CD4-positive, alpha-beta T cell (primary cell): Measurements from ENCODE around the gene ZNF541. TPM values are rescaled to one million over a fixed set of nuclear protein-coding genes. Genes with fewer than 3 reads are reported as not detected.
"Not testable (repeated sequence)": the region's sequence is repeated elsewhere in the genome, so short reads cannot be mapped to it uniquely, and the experiment has no call there.

Experiments
- ATAC-seq: fragments of 200-7000 bp; cut with Tn5 transposase; one replicate; pipeline ENCODE4 v1.10.0; 2022; ENCODE audit warnings: mild to moderate bottlenecking; ENCODE audit not compliant: poor library complexity
- CTCF ChIA-PET: fragments of 350-600 bp; sonication (Branson Sonifier 250); formaldehyde crosslinking; loops from one replicate; lab custom pipeline; 2021; ENCODE audit warnings: antibody characterized with exemption, inconsistent platforms; lab: Charles Lee
- POLR2A ChIA-PET: fragments of 350-600 bp; sonication (Branson Sonifier 250); formaldehyde crosslinking; loops from one replicate; lab custom pipeline; 2021; ENCODE audit warnings: antibody characterized with exemption, inconsistent platforms; lab: Charles Lee
- DNase-seq, 14 experiments: peaks; one replicate each; pipeline ENCODE4 v3.0.0-alpha.2; 2013 to 2020; ENCODE audit warnings: mixed read lengths in 2 of 14
- H3K27ac ChIP-seq, 2 donors: one replicate each; pipeline versions ENCODE4 v1.5.1 to v1.7.0; 2013; ENCODE audit warnings: low read length in 2 of 2, low read depth in 1 of 2, mild to moderate bottlenecking in 1 of 2
- H3K27me3 ChIP-seq, 2 experiments: 1 replicate in 1 of 2; 2 replicates in 1 of 2; pipeline versions ENCODE4 v1.6.1 to v1.7.0; 2013; ENCODE audit warnings: low read length in 2 of 2, control low read depth in 1 of 2, mild to moderate bottlenecking in 1 of 2, moderate library complexity in 1 of 2; ENCODE audit not compliant: insufficient read depth in 2 of 2, control insufficient read depth in 1 of 2
- H3K36me3 ChIP-seq: one replicate; pipeline ENCODE4 v1.6.1; 2013; ENCODE audit warnings: low read length, control low read depth; ENCODE audit not compliant: insufficient read depth
- H3K4me1 ChIP-seq: one replicate; pipeline ENCODE4 v1.6.1; 2013; ENCODE audit warnings: low read length, control low read depth; ENCODE audit not compliant: insufficient read depth
- H3K4me3 ChIP-seq: one replicate; pipeline ENCODE4 v1.5.1; 2013; ENCODE audit warnings: mild to moderate bottlenecking, low read length, moderate library complexity
- H3K9me3 ChIP-seq, 2 experiments: 1 replicate in 1 of 2; 2 replicates in 1 of 2; pipeline versions ENCODE4 v1.6.1 to v1.7.0; 2013; ENCODE audit warnings: low read length in 2 of 2, mild to moderate bottlenecking in 2 of 2, control low read depth in 1 of 2, moderate library complexity in 1 of 2; ENCODE audit not compliant: control insufficient read depth in 1 of 2, insufficient read depth in 1 of 2
- H3K27ac Mint-ChIP-seq: one replicate; pipeline ENCODE4 v1.8.0; 2020; ENCODE audit warnings: mixed read lengths
- H3K27me3 Mint-ChIP-seq: one replicate; pipeline ENCODE4 v1.8.0; 2021; ENCODE audit warnings: mixed read lengths
- H3K36me3 Mint-ChIP-seq: one replicate; pipeline ENCODE4 v1.8.0; 2021; ENCODE audit warnings: low read depth, mixed read lengths
- H3K4me1 Mint-ChIP-seq: one replicate; pipeline ENCODE4 v1.8.0; 2021; ENCODE audit warnings: low read depth, mixed read lengths
- H3K4me3 Mint-ChIP-seq: one replicate; pipeline ENCODE4 v1.8.0; 2020; ENCODE audit warnings: mild to moderate bottlenecking, mixed read lengths
- H3K9me3 Mint-ChIP-seq: one replicate; pipeline ENCODE4 v1.8.0; 2020; ENCODE audit warnings: mixed read lengths
- CTCF ChIP-seq: fragments of 200-600 bp; IDR thresholded peaks from one replicate; pipeline ENCODE4 v1.8.0; 2022; ENCODE audit warnings: antibody characterized with exemption, mild to moderate bottlenecking
- intact Hi-C, 2 experiments: fragments of 100-400 bp; cut with DNase I in 1 of 2; cut with micrococcal nuclease in 1 of 2; formaldehyde crosslinking; loops; one replicate each; pipeline versions ENCODE4 v1.15.1 to v1.9.0; 2023 to 2025; cut with DNase I, micrococcal nuclease
- total RNA-seq, 174 experiments: library from RNA in 2 of 174; stranded (reverse) in 2 of 174; gene quantifications; one replicate each; pipeline ENCODE4 v1.2.3 and lab custom pipeline; 2021 to 2026

The ZNF541 gene
- total RNA-seq, 2 experiments from 2014 or later, result 0.81 to 0.88 TPM

GRCh38 chr19:47587295-47587694 lies 14.3 kb upstream of the ZNF541 start:
- Histone ChIP-seq H3K4me3 (no peak overlapping the region), H3K27ac (no peak overlapping the region), H3K27me3 (no peaks in the 10 kb centered on the region), H3K36me3 (no peaks in the 10 kb centered on the region), H3K4me1 (peaks cover 6% of the 10 kb centered on the region), H3K9me3 (peaks cover 5 to 17% of the 10 kb centered on the region in 2 experiments)
- ChIA-PET CTCF (no interaction called here), POLR2A (no interaction called here)
- TF ChIP-seq CTCF, result no peak
- intact Hi-C loops, result no loop called here
- DNase-seq, result no peak
- Mint-ChIP-seq H3K27ac (no peak overlapping the region), H3K27me3 (no peaks in the 10 kb centered on the region), H3K4me3 (no peak overlapping the region), H3K9me3 (no peaks in the 10 kb centered on the region), H3K4me1 (peaks cover 10% of the 10 kb centered on the region), H3K36me3 (no peaks in the 10 kb centered on the region)
- no peak for ATAC-seq

- ATAC-seq, H3K4me3 ChIP-seq, H3K36me3 ChIP-seq, intact Hi-C loops, H3K36me3 Mint-ChIP-seq, H3K9me3 Mint-ChIP-seq, H3K27me3 Mint-ChIP-seq, DNase-seq, H3K27me3 ChIP-seq, CTCF ChIA-PET, H3K27ac ChIP-seq: not testable (repeated sequence)
- peaks cover 5 to 17% of the 10 kb centered on the region in 2 experiments for H3K9me3 ChIP-seq
- peaks cover 39% of the 10 kb centered on the region for H3K4me1 ChIP-seq
- Mint-ChIP-seq H3K27ac (peak overlapping the region; percentile 61), H3K4me1 (peaks cover 34% of the 10 kb centered on the region), H3K4me3 (peak overlapping the region; percentile 69)
- POLR2A ChIA-PET, result interaction anchor here (0.8 kb wide), 1 partner anchor 100 kb away, joined by 5 read pairs; no protein-coding TSS in a partner anchor
Observed at GRCh38 chr19:47583161-47583560, 10.2 kb upstream of the ZNF541 start.

GRCh38 chr19:47582320-47582909 lies 9.5 kb upstream of the ZNF541 start:
- H3K36me3 Mint-ChIP-seq, result no peaks in the 10 kb centered on the region
- Histone ChIP-seq H3K27me3 (no peaks in the 10 kb centered on the region), H3K36me3 (no peaks in the 10 kb centered on the region), H3K4me1 (peaks cover 46% of the 10 kb centered on the region), H3K27ac (peak overlapping the region; percentile 9 to 31), H3K4me3 (no peak overlapping the region), H3K9me3 (peaks cover 5 to 17% of the 10 kb centered on the region in 2 experiments)
- CTCF ChIA-PET, result no interaction called here
- TF ChIP-seq CTCF, result no peak
- no peaks in the 10 kb centered on the region for H3K27me3 Mint-ChIP-seq
- intact Hi-C loops, result no loop called here
- POLR2A ChIA-PET, result no interaction called here
- H3K9me3 Mint-ChIP-seq, result no peaks in the 10 kb centered on the region
- ATAC-seq (no peak), DNase-seq (no peak)
- peaks cover 41% of the 10 kb centered on the region for H3K4me1 Mint-ChIP-seq
- H3K27ac Mint-ChIP-seq, result peak overlapping the region; percentile 69
- peak overlapping the region; percentile 73 for H3K4me3 Mint-ChIP-seq
